Fibroblast of skin of back (primary cell): ENCODE measurements around the gene TRIM6.
A peak's percentile ranks its signal among the peaks of the same experiment; 100 is the strongest.
"Not testable (repeated sequence)": the region's sequence is repeated elsewhere in the genome, so short reads cannot be mapped to it uniquely, and the experiment has no call there.

Source experiments
- DNase-seq: peaks from one replicate; pipeline ENCODE4 v3.0.0-alpha.2; 2013

Gene TRIM6

DNA sequence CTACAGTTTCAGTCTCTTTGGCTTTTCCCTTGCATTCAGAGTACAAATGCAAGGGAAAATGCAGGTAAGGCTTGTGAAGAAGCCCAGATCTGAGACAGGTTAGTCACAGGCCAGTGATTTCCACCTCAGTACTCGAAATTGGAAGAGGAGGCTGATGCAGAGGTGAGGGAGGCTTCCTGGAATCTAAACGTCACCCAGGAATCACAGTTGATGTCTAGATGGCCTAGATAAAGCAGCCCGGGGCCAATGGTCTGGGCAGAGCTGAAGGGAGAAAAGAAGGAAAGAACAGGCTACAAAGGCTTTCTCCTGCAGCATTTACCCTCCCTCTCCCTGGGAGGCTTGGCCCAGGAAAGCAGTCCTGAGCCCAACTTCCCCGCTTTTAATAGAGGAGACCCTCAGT, 8.5 kb downstream of the TRIM6 start:
- no peak for DNase-seq

DNA sequence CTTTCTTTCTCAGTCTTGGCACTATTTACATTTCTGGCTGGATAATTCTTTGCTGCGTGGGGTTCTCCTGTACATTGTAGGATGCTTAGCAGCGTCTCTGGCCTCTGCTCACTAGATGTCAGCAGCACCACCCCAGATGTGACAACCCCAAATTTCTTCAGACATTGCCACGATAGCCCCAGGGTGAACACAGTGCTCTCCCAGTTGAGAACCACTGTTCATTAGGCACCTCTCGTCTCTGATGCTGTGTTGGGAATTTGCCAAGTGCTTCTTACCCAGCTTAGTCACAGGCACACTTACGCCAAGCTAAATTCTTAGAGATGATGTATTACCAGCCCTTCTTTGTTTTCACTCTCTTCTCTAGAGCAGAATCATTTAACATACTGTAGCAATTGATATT, 9.4 kb downstream of the TRIM6 start:
- DNase-seq = peak; percentile 85

DNA sequence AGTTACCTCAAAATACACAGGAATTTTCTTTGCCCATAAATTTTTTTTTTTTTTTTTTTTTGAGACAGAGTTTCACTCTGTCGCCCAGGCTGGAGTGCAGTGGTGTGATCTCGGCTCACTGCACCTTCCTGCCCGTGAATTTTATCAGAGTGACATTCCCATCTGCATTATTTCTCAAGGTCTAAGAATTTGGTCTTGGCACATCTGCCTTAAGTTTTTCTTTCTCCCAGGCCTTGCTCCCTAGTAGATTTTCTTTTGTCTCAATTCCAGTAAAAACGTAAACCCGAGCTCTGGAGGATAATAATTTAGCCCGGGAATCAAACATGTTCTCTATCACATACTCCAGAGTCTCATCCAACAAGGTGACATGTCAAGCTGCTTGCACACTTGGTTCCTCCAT, 12.4 kb downstream of the TRIM6 start:
- peak; percentile 46 for DNase-seq

DNA sequence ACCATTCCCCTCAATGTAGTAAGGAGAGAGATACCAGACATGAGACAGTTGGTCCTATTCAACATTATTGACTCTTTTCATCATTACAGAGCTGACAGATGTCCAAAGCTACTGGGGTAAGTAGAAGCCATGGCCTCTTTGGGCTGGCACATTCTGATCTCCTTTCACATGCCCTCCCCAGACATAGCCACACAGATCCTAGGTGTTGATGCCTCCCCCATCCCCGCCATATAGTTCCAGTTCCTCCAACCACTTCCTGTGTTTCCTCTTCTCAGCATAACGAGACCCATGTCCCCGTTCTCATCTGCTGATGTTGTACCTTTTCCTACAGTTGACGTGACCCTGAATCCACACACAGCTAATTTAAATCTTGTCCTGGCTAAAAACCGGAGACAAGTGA, 14.0 kb downstream of the TRIM6 start:
- no peak for DNase-seq

DNA sequence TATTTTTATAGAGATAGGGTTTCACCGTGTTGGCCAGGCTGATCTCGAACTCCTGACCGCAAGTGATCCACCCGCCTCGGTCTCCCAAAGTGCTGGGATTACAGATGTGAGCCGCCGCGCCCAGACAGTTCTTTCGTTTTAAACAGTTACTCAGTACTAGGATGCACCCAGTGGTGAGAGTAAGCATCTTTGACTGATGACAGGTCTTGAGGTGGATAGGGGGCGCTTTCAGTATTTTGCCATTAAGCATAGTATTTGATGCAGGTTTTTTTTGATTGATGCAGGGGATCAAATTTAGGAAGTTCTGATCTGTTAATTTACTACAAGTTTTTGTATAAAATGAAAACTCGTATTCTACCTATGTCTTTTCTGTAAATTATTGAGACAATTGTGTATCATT, 15.2 kb downstream of the TRIM6 start:
- DNase-seq = no peak

DNA sequence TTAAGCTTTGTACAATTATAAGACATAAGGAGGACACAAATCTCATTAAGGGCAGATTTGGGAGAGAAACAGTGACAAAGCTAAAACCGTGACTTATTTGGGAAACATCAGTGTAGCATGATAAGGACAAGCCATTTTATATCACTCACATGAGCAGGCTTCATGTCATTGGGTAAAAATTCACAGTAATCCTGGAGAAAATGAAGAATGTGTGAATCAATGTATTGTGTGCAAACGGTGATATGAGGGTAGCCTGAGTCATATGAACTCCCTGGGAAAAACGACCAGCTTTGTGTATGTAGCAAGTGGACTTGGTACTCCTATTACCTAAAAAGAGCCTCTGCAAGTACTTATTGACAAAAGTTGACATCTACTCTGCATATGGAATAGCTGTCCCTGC, 22.4 kb downstream of the TRIM6 start:
- DNase-seq = peak; percentile 89

DNA sequence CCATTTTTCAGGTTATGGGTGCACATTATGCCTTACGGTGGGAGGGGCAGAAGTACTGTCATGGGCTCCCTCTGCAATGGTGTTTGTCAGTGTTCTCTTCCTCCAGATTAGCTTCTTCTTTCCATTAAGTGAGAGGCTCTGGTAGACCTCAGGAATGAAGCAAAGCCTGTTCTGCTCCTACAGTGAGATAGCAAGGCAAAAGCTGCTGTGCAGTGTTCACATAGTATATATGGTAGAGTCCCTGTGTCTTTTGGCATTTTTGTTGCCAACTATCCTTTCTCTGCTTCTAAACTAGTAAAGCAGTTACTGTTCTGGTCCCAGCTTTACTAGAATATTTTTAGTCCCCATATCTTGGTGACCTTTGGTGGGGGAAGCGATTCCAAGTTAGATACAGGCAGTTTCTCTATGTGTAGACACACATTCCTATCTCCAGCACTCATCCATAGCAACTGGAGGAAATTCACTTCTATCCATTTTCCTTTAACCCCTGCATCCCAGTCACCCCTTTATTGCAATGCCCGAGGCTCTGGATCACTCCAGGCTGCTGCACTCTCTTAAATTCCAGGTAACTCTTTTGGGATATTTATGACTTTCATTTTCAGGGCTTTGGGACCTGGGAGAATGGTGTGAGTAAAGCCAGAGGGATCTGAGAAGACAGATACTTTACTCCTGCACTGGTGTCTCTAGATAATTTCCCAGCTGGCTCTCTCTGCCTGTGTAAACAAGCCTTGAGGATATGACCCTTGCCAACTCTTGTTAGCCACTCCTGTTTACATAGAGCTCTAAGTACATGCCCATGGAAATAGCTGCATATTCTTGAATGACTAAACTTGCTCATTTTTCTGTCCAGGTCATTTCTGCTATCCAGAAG, 24.4 kb downstream of the TRIM6 start:
- DNase-seq = peak; percentile 90

DNA sequence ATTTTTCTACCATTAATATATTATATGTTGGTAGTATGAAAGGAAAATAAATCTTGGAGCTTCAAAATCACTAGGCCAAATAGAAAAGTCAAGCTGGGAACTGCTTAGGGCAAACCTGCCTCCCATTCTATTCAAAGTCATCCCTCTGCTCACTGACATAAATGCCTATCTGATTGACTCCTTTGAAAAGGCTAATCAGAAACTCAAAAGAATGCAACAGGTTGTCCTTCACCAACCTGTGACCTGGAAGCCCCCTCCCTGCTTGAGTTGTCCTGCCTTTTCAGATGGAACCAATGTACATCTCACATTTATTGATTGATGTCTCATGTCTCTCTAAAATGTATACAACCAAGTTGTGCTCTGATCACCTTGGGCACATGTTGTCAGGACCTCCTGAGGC, 25.1 kb downstream of the TRIM6 start:
- no peak for DNase-seq

DNA sequence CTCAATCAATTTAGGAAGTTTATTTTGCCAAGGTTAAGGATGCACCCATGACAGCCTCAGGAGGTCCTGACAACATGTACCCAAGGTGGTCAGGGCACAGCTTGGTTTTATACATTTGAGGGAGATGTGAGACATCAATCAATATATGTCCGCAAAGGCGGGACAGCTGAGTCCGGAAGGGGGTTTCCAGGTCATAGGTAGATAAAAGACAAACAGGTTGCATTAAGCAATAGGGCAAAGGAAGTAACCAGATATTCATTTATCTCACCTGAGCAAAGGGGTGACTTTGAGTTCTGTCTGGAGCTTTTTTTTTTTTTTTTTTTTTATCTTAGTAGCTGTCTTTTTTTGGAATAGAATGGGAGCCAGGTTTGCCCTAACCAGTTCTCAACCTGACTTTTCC, 26.4 kb downstream of the TRIM6 start:
- DNase-seq = no peak

DNA sequence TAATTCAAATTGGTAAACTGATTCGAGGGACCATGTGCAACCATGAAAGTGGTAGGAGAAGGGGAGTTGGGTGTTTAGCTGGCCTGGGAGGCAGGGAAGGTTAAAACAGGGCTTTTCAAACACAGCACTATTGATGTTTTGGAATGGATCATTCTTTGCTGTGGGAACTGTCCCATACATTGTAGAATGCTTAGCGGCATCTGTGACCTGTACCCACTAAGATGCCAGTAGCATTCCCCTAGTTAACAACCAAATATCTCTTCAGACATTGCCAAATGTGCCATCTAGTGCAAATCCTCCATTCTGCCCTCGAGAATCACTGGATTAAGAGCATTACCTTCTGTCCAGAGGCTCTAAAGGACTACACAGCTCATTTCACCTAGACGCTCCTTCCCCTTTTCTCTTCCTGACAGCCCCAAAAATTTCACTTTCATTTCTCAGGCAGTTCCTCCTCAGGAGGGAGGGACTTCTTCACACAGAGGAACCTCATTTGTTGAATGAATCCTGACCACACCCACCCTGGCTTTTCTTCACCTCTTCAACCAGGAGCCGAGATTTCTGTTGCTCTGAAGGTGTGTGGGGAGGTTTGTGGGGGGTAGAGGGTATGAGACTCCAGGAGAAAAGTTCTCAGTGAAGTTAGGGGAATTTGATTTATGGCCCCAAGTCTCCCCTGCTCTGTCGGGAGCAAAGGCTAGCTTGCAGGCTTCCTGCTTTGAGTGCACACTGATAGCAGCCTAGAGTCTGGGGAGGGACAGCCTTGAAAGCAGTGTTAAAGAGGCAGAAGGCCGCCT, 28.2 kb downstream of the TRIM6 start, which contains the start of gene TRIM34:
TRIM34 (plus strand) TSS at position 513 of the 791 bp plus-strand sequence. CDS start 7,331 bp downstream, outside the sequence.
- peak; percentile 65 for DNase-seq

DNA sequence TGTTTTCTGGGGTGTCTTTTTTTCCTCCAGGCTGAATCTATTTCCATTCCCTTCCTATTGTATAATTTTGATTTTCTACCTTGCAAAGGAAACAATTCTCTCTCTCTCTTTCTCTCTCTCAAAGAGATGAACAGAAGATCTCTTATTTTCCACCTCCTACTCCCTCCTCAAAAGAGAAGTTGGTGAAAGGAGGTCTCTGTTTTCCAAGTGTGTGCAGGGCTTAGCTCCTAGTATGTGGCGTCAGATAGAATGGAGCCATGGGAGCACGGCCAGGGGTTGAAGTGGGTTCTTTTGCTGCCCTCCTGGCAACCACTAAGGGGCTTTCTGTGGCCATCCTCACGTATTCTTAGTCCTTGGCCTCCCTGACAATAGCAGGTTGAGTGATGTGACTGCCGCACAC, 28.8 kb downstream of the TRIM6 start:
- no peak for DNase-seq

DNA sequence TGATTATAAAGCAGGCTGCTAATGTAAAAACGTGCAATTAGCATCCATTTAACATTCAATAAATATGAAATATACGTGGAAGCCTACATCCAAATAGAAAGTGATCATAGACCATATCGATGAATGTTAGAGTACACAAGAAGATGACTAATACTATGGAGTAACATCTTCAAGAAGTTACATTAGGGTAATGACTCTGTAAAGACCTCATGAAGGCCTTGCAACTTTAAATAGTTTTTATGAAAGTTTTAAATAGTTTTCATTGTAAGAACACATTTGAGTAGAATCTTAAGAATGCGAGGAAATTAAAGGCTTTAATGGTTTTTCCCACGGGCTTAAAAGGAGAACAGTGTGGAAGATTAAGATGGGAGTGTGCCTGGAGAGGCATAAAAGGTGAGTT, 29.8 kb downstream of the TRIM6 start:
- peak; percentile 60 for DNase-seq

DNA sequence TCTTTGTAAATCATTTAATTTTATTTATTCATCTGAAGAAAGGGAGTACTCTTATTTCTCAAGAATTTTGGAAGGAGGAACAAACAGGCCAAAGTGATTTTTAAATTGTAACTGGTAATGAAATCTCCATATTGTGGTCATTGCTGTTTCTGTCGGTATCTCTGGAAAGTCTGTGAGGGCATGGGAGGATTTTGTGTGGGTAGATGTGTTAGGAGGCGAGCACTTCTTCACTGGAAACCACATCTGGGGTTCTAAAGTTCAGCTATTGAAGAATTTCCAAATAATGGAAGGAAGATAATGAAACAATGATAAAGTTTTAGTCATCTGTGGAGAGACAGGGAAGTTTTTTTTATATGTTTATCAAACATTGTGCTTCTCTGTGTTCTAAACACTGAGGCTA, 35.0 kb downstream of the TRIM6 start:
- no peak for DNase-seq

DNA sequence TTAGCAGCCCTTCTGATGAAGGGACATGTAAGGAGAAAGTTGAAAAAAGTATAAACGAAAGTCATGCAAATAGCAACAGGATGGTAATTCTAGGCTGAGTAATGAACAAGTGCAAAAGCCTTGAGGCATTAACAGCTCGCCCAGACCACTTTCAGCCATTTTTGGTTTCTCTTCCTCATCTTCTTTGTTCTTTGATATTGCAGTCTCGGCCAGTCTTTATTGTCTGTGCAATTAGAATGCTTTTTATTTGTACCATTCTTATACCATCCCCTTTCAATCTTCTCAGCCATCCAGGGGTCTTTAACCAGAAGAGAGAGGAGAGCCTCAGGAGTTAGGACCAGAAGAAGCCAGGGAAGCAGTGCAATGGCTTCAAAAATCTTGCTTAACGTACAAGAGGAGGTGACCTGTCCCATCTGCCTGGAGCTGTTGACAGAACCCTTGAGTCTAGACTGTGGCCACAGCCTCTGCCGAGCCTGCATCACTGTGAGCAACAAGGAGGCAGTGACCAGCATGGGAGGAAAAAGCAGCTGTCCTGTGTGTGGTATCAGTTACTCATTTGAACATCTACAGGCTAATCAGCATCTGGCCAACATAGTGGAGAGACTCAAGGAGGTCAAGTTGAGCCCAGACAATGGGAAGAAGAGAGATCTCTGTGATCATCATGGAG, 35.7 kb downstream of the TRIM6 start:
- DNase-seq = no peak

DNA sequence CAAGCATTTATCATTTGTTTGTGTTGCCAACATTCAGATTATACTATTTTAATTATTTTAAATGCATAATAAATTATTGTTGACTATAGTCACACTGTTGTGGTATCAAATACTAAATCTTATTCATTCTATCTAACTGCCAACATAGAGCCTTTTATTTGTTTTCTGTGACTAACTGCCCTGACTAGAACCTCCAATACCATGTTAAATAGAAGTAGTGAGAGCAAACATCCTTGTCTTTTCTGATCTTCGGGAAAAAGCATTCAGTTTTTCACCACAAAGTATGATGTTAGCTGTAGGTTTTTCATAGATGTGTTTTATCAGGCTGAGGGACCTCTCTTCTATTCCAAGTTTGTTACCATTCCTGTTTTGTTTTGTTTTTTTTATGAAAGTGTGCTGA, 43.5 kb downstream of the TRIM6 start:
- no peak for DNase-seq

DNA sequence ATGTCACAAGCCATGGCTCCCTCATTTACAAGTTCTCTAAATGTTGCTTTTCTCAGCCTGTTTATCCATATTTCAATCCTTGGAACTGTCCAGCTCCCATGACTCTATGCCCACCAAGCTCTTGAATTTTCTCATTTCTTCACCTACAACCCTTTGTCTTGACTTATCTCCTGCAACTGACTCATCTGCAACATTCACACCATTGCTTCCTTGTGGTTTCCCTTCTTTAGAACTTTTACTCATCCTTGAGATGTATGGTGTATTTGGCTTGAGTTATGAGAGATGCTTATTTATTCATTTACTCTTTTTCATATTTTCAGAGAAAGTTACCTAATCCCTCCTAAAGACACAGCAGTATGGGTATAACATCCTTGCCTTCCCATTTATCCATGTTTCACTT, 47.1 kb downstream of the TRIM6 start:
- no peak for DNase-seq

DNA sequence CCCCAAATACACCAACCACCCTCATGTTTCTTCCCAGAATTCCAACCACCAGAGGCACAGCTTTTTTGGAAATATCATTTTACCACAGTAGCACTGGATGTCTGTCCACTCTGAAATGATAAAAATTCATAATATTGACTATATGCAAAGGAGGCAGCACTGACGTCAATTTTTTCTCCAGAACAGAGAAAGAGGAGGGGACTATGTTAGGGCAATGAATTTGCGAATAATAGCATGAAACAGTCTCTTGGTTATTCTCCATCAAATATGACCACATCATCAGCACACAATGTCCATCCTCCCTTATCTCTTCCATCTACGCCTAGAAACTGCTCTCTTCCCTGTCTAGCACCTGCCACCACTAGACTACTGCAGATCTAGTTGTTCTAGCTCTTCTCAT, 49.7 kb downstream of the TRIM6 start:
- DNase-seq = no peak

DNA sequence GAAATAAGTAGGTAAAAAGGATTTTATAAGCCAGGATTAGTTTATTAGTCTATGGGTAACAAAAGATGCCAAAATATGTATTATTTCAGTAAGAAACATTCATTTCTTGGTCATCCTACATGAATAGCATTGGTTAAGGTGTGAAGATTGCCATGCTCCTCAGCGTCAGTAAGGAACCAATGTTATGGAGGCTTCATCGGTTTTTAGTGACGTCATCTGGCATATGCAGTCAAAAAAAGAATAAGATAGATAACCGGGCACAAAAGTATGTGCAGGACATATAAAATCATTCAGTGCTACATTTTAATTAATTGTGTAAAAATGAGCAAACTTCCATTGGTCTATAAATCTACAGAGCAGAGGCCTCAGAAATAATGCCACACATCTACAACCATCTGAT, 59.0 kb downstream of the TRIM6 start:
- DNase-seq = no peak

DNA sequence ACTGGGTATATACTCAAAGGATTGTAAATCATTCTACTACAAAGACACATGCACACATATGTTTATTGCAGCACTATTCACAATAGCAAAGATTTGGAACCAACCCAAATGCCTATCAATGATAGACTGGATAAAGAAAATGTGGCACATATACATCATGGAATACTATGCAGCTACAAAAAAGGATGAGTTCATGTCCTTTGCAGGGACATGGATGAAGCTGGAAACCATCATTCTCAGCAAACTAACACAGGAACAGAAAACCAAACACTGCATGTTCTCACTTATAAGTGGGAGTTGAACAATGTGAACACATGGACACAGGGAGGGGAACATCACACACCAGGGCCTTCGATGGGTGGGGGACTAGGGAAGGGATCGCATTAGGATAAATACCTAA, 60.5 kb downstream of the TRIM6 start:
- not testable (repeated sequence) for DNase-seq

DNA sequence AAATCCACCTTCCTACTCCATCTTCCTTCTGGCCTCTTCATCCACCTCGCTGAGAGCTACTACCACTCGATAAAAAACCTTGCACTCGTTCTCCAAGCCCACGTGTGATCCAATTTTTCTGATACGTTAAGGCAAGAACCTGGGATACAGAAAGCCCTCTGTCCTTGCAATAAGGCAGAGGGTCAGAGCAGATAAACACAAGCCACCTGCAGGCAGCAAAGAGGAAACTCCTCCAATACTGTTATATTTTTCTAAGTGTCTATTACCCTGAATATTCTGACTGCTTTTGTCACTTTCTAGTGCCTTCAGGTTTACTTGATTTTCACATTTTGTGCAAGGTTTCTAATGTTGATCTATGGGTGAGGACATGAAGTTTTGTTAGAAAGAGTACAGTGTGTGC, 61.9 kb downstream of the TRIM6 start:
- no peak for DNase-seq
